Measurements from ENCODE around the gene ATP6V0C.

The ATP6V0C gene

GRCh38 chr16:2490190-2491105 lies 23.3 kb upstream of the ATP6V0C start:
- DNase-seq (ENCODE audit: low read depth in 2 of 2): no peak

DNA sequence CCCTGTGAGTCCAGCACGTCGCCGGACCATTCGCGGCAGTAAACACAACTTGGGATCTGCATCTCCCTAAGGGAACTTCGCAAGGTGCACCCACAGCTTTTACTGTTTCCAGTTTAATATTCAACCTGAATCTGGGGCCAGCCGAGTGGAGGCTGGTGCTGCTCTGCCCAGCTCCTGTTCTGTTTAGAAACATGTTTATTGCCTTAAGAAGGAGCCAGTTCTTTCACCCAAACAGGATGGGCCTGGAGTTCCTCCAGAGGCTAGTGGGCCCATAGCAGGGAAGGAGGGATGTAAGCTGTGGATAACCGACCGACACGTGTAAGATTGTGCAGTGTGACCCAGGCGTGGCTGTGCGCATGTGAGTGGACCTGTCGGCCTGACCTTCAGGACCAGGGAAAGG lies 21.5 kb upstream of the ATP6V0C start:
- DNase-seq (ENCODE audit: low read depth in 2 of 2): no peak

DNA sequence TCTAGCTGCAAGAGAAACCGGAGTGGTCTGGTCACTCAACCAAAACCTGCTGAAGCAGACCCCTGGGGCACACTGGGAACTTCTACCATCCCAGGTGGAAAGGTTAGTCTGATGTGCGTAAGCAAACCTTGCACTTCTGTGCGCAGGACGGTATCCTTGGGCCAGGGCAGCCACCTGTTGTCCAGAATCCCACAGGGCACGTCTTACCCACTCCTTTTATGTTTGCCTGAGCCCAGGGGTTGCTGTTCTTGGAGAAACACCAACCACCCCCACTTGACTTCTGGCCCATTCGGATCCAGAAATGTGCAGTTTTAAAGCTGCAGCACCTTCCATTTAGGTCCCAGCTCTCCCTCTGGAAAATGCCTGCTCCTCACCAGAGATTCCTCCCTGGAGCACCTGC lies 20.1 kb upstream of the ATP6V0C start:
- DNase-seq (ENCODE audit: low read depth in 2 of 2): no peak

DNA sequence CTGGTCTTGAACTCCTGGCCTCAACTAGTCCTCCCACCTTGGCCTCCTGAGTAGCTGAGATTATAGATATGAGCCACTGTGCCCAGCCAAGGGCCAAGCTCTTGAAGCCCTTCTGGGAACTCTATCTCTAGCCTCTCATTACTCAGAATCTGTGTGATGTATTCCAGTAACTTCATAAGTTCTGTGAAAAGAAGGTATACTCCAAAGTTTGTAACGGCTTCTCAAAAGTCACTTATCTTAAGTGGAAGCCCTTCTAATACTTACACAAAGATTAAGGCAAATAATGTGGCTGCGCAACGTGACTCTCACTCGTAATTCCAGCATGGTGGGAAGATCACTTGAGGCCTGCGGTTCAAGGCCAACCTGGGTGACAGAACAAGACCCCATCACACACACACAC lies 19.1 kb upstream of the ATP6V0C start:
- no peak for DNase-seq (ENCODE audit: low read depth in 2 of 2)

GRCh38 chr16:2495041-2495440 lies 18.7 kb upstream of the ATP6V0C start:
- no peak for DNase-seq (ENCODE audit: low read depth in 2 of 2)

- no peak for DNase-seq (ENCODE audit: low read depth in 2 of 2)
Observed at GRCh38 chr16:2496223-2497115, 17.3 kb upstream of the ATP6V0C start.

DNA sequence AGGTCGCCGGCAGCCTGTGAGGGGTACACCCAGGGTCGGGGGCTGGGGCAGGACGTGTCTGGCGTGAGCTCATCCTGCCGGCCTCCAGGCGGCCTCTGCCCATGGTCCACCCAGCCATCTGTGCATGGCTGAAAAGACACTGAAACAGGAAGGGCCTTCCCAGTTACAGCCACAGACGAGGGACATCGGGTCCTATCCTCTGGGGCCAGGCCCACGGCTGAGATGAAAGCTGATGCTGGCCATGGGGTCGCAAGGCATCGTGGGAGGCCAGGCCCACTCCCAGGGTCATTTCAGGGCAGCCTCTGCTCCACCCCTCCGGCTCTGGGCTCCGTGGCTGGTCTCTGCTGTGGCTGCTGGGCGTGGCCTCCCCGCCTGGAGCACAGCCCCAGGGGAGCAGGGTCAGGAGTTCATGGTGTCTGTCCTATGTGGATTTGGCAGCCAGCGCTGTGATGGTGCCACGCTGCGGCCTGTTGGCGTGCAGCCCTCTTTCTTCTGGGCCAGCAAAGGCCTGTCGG lies 16.6 kb upstream of the ATP6V0C start:
- DNase-seq (ENCODE audit: low read depth in 2 of 2): no peak

DNA sequence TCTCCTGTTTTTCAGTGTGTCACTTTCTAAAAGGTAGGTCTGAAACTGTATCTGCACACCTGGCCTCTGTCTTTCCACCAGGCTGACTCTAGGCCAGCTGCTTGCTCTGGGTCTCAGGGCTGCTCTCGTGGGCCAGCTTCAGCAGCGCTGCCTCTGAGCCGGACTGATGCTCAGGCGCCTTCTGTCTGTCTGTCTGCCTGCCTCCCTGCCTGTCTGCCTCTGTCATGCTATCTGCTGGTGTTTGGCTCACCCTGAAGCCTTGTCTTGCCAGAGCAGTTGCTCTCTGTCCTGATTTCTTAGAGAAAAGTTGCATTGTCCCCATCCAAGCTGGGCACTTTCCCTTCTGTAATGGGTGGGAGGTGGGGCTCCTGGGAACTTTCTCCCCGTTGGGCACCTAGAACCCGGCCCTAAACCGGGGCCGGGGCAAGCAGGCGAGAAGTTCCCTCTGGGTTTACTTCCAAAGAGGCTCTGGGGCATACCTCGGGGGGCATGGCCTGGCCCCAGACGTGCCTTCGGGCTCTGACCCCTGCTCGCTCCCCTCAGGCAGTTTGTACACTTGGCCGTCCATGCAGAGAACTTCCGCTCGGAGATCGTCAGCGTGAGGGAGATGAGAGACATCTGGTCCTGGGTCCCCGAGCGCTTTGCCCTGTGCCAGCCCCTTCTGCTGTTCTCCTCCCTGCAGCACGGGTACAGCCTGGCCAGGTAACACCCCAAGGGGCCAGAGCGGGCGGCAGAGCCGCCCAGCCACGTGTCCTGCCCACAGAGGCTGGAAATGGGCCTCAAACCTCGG lies 15.9 kb upstream of the ATP6V0C start:
- no peak for DNase-seq (ENCODE audit: low read depth in 2 of 2)

DNA sequence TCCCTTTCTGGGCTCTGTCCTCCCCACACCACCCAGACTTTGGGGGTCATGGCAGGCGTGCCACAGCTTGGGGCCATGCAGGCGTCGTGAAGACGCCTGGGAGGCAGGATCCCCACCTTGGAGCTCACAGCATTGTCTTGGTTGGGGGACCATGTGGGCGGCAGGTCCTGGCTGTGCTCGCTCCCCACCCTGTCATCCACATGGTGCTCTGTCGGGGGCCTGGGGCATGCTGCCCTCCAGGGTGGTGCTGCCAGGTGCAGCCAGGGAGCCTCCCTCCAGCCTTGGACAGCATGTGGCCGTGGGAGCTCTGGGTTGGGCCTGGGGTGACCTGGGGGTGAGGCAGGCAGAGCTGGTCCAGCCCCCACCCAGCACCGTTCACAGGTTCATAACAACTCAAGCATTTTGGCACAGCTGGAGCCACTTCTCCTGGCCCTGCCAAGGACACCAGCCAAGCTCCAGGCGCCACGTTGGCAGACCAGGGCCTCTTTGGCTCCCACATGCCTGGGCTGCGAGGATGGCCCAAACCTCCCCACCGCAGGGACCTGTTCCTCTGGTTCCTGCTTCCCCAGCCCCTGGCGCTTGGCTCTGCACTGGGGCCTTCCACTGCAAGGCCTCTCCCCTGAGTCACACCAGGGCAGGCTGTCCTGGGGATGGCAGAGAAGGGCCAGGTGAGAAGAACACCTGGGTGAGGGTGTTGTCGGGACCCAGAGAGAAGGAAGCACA lies 15.1 kb upstream of the ATP6V0C start:
- DNase-seq (ENCODE audit: low read depth in 2 of 2): no peak

- no peak for DNase-seq (ENCODE audit: low read depth in 2 of 2)
Observed at GRCh38 chr16:2499454-2499853, 14.3 kb upstream of the ATP6V0C start.

DNA sequence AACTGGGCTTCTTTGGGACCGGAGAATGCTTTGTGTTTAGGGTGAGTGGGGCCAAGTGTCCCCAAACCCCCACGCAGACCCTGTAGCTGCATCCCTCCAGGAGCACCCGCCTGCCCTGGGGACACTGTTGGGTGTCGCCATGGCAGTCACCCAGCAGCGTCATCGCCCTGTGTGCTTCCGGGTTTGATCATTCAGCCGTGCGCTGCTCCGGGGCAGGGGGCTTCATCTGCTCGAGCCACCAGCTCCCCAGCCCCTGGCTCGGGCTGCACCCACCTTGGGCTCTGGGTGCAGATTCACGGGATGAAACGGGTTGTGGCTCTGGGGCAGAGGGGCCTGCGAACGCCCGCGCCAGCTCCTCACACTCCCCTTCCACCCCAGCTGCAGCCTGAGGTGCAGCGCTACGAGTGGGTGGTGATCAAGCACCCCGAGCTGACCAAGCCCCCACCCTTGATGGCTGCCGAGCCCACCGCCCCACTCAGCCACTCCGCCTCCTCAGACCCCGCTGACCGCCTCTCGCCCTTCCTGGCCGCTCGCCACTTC lies 13.8 kb upstream of the ATP6V0C start:
- no peak for DNase-seq (ENCODE audit: low read depth in 2 of 2)

GRCh38 chr16:2500430-2500917 lies 13.3 kb upstream of the ATP6V0C start:
- no peak for DNase-seq (ENCODE audit: low read depth in 2 of 2)

DNA sequence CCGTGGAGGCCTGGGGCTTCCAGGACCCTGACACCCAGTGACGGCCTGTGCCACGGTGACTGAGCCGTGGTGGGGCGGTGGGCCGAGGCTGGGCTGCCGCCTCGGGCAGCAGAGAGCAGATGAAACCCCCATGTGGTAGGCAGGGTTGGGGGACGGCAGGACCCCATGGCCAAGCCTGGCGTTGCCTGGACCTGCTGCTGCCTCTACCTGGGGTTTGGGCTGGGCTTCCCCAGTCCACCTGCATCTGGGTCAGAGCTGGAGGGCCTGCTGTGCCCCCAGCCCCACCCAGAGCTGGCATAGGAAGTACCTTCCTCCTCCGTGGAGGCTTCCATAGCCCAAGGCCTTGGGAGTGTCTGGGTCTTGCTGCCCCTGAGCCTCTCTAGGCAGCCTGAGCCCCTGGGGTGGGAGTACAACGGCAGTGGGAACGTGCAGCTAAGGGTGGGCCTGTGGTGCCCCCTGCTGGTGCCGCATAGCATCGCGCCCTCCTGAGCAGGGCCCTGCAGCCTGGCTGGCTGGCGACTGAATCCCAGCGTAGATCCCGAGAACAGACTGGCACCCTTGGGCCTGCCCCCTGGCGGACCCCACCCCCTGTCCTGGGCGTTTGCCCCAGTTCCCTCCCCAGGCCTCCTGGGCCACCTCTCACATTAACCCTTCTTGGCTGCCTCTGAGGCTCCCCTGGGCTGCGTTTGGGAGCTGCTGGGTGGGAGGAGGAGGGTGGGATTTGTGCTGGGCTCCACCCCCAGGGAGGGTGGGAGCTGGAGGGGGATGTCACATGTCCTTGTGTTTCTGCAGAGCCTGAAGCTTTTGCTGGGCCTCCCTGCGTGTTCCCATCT lies 12.6 kb upstream of the ATP6V0C start:
- DNase-seq (ENCODE audit: low read depth in 2 of 2): peak; percentile 67 to 80

- DNase-seq (ENCODE audit: low read depth in 2 of 2): no peak
Observed at GRCh38 chr16:2501946-2502895, 11.5 kb upstream of the ATP6V0C start.

- no peak for DNase-seq (ENCODE audit: low read depth in 2 of 2)
Observed at GRCh38 chr16:2505695-2506094, 8.1 kb upstream of the ATP6V0C start.

GRCh38 chr16:2507052-2507659 lies 6.6 kb upstream of the ATP6V0C start:
- DNase-seq (ENCODE audit: low read depth in 2 of 2): no peak

- DNase-seq (ENCODE audit: low read depth in 2 of 2): no peak
Observed at GRCh38 chr16:2507665-2508064, 6.1 kb upstream of the ATP6V0C start.
